B cell (primary cell): ENCODE measurements around the gene PTPN1. TPM values are rescaled to one million over a fixed set of nuclear protein-coding genes. Genes with fewer than 3 reads are reported as not detected.

Experiments
- ATAC-seq: fragments of 200-7000 bp; cut with Tn5 transposase; one replicate; pipeline ENCODE4 v1.10.0; 2021; ENCODE audit warnings: low read depth, mild to moderate bottlenecking, moderate number of reproducible peaks, moderate library complexity
- CTCF ChIA-PET: fragments of 350-600 bp; sonication (Branson Sonifier 250); formaldehyde crosslinking; loops from one replicate; lab custom pipeline; 2021; ENCODE audit warnings: antibody characterized with exemption, inconsistent platforms; lab: Charles Lee
- POLR2A ChIA-PET: fragments of 350-600 bp; sonication (Branson Sonifier 250); formaldehyde crosslinking; loops from one replicate; lab custom pipeline; 2021; ENCODE audit warnings: antibody characterized with exemption; lab: Charles Lee
- DNase-seq: peaks from one replicate; pipeline ENCODE4 v3.0.0; 2013
- H2AFZ ChIP-seq: 2 replicates; pipeline ENCODE4 v1.6.1; 2012; ENCODE audit warnings: mild to moderate bottlenecking, low read depth, low read length; ENCODE audit not compliant: insufficient read depth, poor library complexity, severe bottlenecking
- H3K27ac ChIP-seq, 2 donors: 1 replicate in 1 of 2; 2 replicates in 1 of 2; pipeline ENCODE4 v1.5.1; 2012 to 2013; ENCODE audit warnings: low read length in 2 of 2, mild to moderate bottlenecking in 2 of 2, moderate library complexity in 1 of 2
- H3K27me3 ChIP-seq, 4 experiments: fragments of 200-600 bp in 1 of 4; sonication (generic) in 1 of 4; replicated peaks in 1 of 4; 1 replicate in 2 of 4; 2 replicates in 2 of 4; pipeline versions ENCODE4 v1.6.1 to v1.7.0; 2013 to 2016; ENCODE audit warnings: low read length in 3 of 4, mild to moderate bottlenecking in 2 of 4, mixed read lengths in 1 of 4, moderate library complexity in 1 of 4; ENCODE audit not compliant: insufficient read depth in 4 of 4, control insufficient read depth in 3 of 4; ENCODE audit errors: control extremely low read depth in 1 of 4
- H3K36me3 ChIP-seq, 2 experiments: replicated peaks in 1 of 2; 1 replicate in 1 of 2; 2 replicates in 1 of 2; pipeline versions ENCODE4 v1.6.1 to v1.7.1; 2013; ENCODE audit warnings: low read length in 1 of 2; ENCODE audit not compliant: insufficient read depth in 2 of 2, control insufficient read depth in 1 of 2; ENCODE audit errors: control extremely low read depth in 1 of 2, extremely low read depth in 1 of 2
- H3K4me1 ChIP-seq, 2 donors: fragments of 200-600 bp in 1 of 2; sonication (generic) in 1 of 2; 1 replicate in 1 of 2; 2 replicates in 1 of 2; pipeline versions ENCODE4 v1.5.1 to v1.6.1; 2013 to 2017; ENCODE audit warnings: low read length in 2 of 2; ENCODE audit not compliant: control insufficient read depth in 2 of 2, insufficient read depth in 2 of 2
- H3K4me2 ChIP-seq: replicated peaks from 2 replicates; pipeline ENCODE3; 2012; ENCODE audit warnings: mild to moderate bottlenecking, low read depth, low read length; ENCODE audit not compliant: poor library complexity, severe bottlenecking
- H3K4me3 ChIP-seq, 5 experiments: fragments of 200-600 bp in 1 of 5; sonication (generic) in 1 of 5; 1 replicate in 3 of 5; 2 replicates in 2 of 5; pipeline versions ENCODE4 v1.5.1 to v1.7.0; 2011 to 2016; ENCODE audit warnings: low read length in 4 of 5, mild to moderate bottlenecking in 4 of 5, low read depth in 2 of 5, control low read depth in 1 of 5, moderate library complexity in 1 of 5; ENCODE audit not compliant: insufficient read depth in 1 of 5; ENCODE audit errors: control extremely low read depth in 1 of 5, extremely low read depth in 1 of 5
- H3K79me2 ChIP-seq: fragments of 200-600 bp; sonication (generic); one replicate; pipeline ENCODE4 v1.6.0; 2016; ENCODE audit warnings: low read length; ENCODE audit not compliant: control insufficient read depth, insufficient read depth
- H3K9ac ChIP-seq: fragments of 200-600 bp; sonication (generic); 2 replicates; pipeline ENCODE4 v1.6.1; 2017; ENCODE audit warnings: mild to moderate bottlenecking, low read length, moderate library complexity
- H3K9me3 ChIP-seq, 3 donors: one replicate each; pipeline versions ENCODE4 v1.6.1 to v1.7.1; 2013; ENCODE audit warnings: low read length in 2 of 3; ENCODE audit not compliant: control insufficient read depth in 2 of 3, insufficient read depth in 1 of 3; ENCODE audit errors: control extremely low read depth in 1 of 3
- H4K20me1 ChIP-seq: 2 replicates; pipeline ENCODE4 v1.6.0; 2012; ENCODE audit warnings: mild to moderate bottlenecking, low read length; ENCODE audit not compliant: insufficient read depth, control insufficient read depth, poor library complexity, severe bottlenecking
- H3K27ac Mint-ChIP-seq: one replicate; pipeline ENCODE4 v1.8.0; 2021; ENCODE audit warnings: mixed read lengths
- H3K27me3 Mint-ChIP-seq: one replicate; pipeline ENCODE4 v1.8.0; 2021; ENCODE audit warnings: mixed read lengths
- H3K4me1 Mint-ChIP-seq: one replicate; pipeline ENCODE4 v1.8.0; 2021; ENCODE audit warnings: mixed read lengths
- H3K4me3 Mint-ChIP-seq: one replicate; pipeline ENCODE4 v1.8.0; 2021; ENCODE audit warnings: mixed read lengths
- H3K9me3 Mint-ChIP-seq: one replicate; pipeline ENCODE4 v1.8.0; 2022; ENCODE audit warnings: mixed read lengths; ENCODE audit not compliant: insufficient read depth
- EZH2 ChIP-seq: IDR thresholded peaks from 2 replicates; pipeline ENCODE4 v1.6.1; 2012; ENCODE audit warnings: borderline replicate concordance, low read depth, mild to moderate bottlenecking, moderate library complexity, low read length; ENCODE audit not compliant: insufficient read depth, poor library complexity, severe bottlenecking
- WGBS: methylation state at CpG from one replicate; pipeline ENCODE4 v1.1.5; 2013; ENCODE audit warnings: missing lambda C conversion rate; ENCODE audit not compliant: insufficient coverage; 5-methylcytosine and 5-hydroxymethylcytosine counted together
- intact Hi-C: fragments of 100-400 bp; cut with micrococcal nuclease; formaldehyde crosslinking; loops from one replicate; pipeline ENCODE4 v1.10.0; 2022
- polyA plus RNA-seq: library from polyadenylated mRNA; depleted of rRNA; stranded (reverse); fragments of >200 nt; gene quantifications from 2 replicates; pipeline ENCODE4 v1.2.3, GENCODE V29; 2012
- total RNA-seq, 2 donors: library from RNA; stranded (reverse); fragments of 120-200 nt in 1 of 2; gene quantifications; 1 replicate in 1 of 2; 2 replicates in 1 of 2; pipeline versions ENCODE4 v1.2.3 to v1.2.4, GENCODE V29; 2013 to 2022
- TF ChIP-seq, protein P1 (sequence below): fragments of 200-600 bp; IDR thresholded peaks from one replicate; pipeline ENCODE4 v1.8.0; 2022; ENCODE audit warnings: antibody characterized with exemption, mild to moderate bottlenecking

The PTPN1 gene
- total and polyA plus RNA-seq, 2 donors (not counting 1 experiment from before 2014, with no cell fraction given): 77.4 to 134 TPM

- intact Hi-C loops: loop anchor here (5.0 kb wide), 1 partner anchor 109 kb away; no protein-coding TSS in a partner anchor
- H2AFZ ChIP-seq: no peak overlapping the region
- H3K4me1 ChIP-seq: peaks cover 26 to 45% of the 10 kb centered on the region in 2 donors
- H3K4me2 ChIP-seq: no peak overlapping the region
- peaks cover 7 to 84% of the 10 kb centered on the region in 2 experiments for H3K36me3 ChIP-seq
- H3K27me3 ChIP-seq: no peaks in the 10 kb centered on the region
- TF ChIP-seq EZH2: no peak
- TF ChIP-seq, protein P1, sequence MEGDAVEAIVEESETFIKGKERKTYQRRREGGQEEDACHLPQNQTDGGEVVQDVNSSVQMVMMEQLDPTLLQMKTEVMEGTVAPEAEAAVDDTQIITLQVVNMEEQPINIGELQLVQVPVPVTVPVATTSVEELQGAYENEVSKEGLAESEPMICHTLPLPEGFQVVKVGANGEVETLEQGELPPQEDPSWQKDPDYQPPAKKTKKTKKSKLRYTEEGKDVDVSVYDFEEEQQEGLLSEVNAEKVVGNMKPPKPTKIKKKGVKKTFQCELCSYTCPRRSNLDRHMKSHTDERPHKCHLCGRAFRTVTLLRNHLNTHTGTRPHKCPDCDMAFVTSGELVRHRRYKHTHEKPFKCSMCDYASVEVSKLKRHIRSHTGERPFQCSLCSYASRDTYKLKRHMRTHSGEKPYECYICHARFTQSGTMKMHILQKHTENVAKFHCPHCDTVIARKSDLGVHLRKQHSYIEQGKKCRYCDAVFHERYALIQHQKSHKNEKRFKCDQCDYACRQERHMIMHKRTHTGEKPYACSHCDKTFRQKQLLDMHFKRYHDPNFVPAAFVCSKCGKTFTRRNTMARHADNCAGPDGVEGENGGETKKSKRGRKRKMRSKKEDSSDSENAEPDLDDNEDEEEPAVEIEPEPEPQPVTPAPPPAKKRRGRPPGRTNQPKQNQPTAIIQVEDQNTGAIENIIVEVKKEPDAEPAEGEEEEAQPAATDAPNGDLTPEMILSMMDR: no peak
- no peak overlapping the region for H3K9ac ChIP-seq
- ATAC-seq (no peak), DNase-seq (no peak)
- Mint-ChIP-seq H3K4me1 (peaks cover 67% of the 10 kb centered on the region), H3K9me3 (no peaks in the 10 kb centered on the region), H3K27me3 (no peaks in the 10 kb centered on the region), H3K4me3 (no peak overlapping the region), H3K27ac (peak overlapping the region; percentile 89)
- no peaks in the 10 kb centered on the region for H3K9me3 ChIP-seq
- H4K20me1 ChIP-seq: peaks cover 94% of the 10 kb centered on the region
- no peak overlapping the region for H3K4me3 ChIP-seq
- no peak overlapping the region for H3K27ac ChIP-seq
- WGBS: 83% methylated on average over 1 of the region's 2 CpGs
- ChIA-PET POLR2A (interaction anchor here (1.4 kb wide), 1 partner anchor 56 kb away, joined by 3 read pairs; no protein-coding TSS in a partner anchor), CTCF (interaction anchor here (6.9 to 16.9 kb wide), 5 partner anchors 14 to 104 kb away, joined by 36 to 292 read pairs (median 169); partner anchors contain the start of gene PTPN1)
- H3K79me2 ChIP-seq: peaks cover 94% of the 10 kb centered on the region
These were observed 61.3 kb downstream of the PTPN1 start for GRCh38 chr20:50571466-50571865.

GRCh38 chr20:50572938-50573777 lies 63.0 kb downstream of the PTPN1 start:
- DNase-seq (no peak), ATAC-seq (no peak)
- H3K9me3 Mint-ChIP-seq: no peaks in the 10 kb centered on the region
- Histone ChIP-seq H3K9ac (no peak overlapping the region), H3K4me1 (peaks cover 26 to 45% of the 10 kb centered on the region in 2 donors), H3K4me2 (peak overlapping the region; percentile 0), H3K27me3 (no peaks in the 10 kb centered on the region), H3K79me2 (peaks cover 85% of the 10 kb centered on the region), H3K27ac (peak overlapping the region; percentile 14 to 61), H3K36me3 (peaks cover 10 to 84% of the 10 kb centered on the region in 2 experiments), H3K9me3 (no peaks in the 10 kb centered on the region), H3K4me3 (no peak overlapping the region), H4K20me1 (peaks cover 94% of the 10 kb centered on the region), H2AFZ (no peak overlapping the region)
- ChIA-PET POLR2A (no interaction called here), CTCF (interaction anchor here (1.0 to 16.9 kb wide), 19 partner anchors 9 to 386 kb away, joined by 3 to 292 read pairs (median 6); partner anchors contain the start of gene PTPN1)
- peak overlapping the region; percentile 72 for H3K27ac Mint-ChIP-seq
- H3K4me1 Mint-ChIP-seq: peaks cover 59% of the 10 kb centered on the region
- intact Hi-C loops: loop anchor here (5.0 kb wide), 1 partner anchor 111 kb away; no protein-coding TSS in a partner anchor
- H3K27me3 Mint-ChIP-seq: no peaks in the 10 kb centered on the region
- no peak overlapping the region for H3K4me3 Mint-ChIP-seq
- TF ChIP-seq, protein P1: no peak
- no peak for TF ChIP-seq EZH2
- 48% methylated on average over 6 of the region's 6 CpGs for WGBS
